ENCODE results near the gene KCNK13. TPM values are rescaled to one million over a fixed set of nuclear protein-coding genes. Genes with fewer than 3 reads are reported as not detected.

Gene KCNK13
- total RNA-seq, 1 donor from 2014 or later = not detected

DNA sequence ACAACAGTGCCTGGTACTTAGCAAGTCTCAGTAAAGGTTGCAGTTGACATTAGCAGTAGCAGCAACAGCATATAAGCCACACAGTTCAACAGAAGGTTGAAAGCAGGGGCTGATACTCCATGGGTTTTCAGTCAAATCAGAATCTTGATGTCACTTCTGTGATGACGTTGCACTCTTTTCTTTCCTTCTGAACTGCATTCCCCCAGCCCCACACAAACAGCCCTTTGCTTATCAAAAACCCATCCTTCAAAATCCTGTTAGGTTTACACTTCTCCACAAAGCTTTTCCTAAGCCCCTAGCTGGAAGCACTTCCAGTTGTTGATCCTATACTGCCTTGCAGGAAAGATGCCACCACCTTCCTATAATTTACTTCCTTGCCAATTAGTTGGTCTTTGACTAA, 34.0 kb upstream of the KCNK13 start:
- peaks cover 5% of the 10 kb centered on the region for H3K9me3 Mint-ChIP-seq
- no peaks in the 10 kb centered on the region for H3K27me3 Mint-ChIP-seq (ENCODE audit: low read depth)
- TF ChIP-seq, protein P1, sequence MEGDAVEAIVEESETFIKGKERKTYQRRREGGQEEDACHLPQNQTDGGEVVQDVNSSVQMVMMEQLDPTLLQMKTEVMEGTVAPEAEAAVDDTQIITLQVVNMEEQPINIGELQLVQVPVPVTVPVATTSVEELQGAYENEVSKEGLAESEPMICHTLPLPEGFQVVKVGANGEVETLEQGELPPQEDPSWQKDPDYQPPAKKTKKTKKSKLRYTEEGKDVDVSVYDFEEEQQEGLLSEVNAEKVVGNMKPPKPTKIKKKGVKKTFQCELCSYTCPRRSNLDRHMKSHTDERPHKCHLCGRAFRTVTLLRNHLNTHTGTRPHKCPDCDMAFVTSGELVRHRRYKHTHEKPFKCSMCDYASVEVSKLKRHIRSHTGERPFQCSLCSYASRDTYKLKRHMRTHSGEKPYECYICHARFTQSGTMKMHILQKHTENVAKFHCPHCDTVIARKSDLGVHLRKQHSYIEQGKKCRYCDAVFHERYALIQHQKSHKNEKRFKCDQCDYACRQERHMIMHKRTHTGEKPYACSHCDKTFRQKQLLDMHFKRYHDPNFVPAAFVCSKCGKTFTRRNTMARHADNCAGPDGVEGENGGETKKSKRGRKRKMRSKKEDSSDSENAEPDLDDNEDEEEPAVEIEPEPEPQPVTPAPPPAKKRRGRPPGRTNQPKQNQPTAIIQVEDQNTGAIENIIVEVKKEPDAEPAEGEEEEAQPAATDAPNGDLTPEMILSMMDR (IDR thresholded peaks at IDR 0.05; ENCODE audit: unreplicated experiment) = no peak
- H3K27ac Mint-ChIP-seq = no peak overlapping the region
- H3K4me1 Mint-ChIP-seq = no peaks in the 10 kb centered on the region
- peaks cover 28% of the 10 kb centered on the region for H3K36me3 Mint-ChIP-seq
- no peak overlapping the region for H3K4me3 Mint-ChIP-seq
- DNase-seq (ENCODE audit: low spot score in 2 of 2, unreplicated experiment in 2 of 2) = no peak

DNA sequence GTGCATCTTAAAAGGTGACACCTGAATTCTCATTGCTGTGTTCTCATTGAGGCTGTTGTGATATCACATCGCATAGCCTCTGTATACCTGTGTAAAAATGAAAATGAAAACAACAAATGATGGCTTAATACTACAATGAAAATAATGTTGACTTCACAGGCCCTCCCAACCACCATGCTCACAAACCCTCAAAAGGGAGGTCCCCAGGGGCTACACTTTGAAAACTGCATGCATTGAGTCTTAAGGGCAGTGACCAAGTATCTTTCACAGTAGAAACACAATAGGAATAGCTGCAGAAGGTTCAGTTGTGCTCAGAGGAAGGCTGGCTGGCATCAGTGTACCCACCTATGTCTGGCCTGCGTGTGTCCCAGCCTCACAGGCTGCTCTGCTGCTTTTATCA, 27.6 kb upstream of the KCNK13 start:
- Mint-ChIP-seq H3K27ac (no peak overlapping the region), H3K36me3 (peaks cover 45% of the 10 kb centered on the region), H3K4me3 (no peak overlapping the region), H3K4me1 (no peaks in the 10 kb centered on the region), H3K27me3 (ENCODE audit: low read depth) (no peaks in the 10 kb centered on the region), H3K9me3 (peaks cover 9% of the 10 kb centered on the region)
- DNase-seq (ENCODE audit: low spot score in 2 of 2, unreplicated experiment in 2 of 2) = no peak
- TF ChIP-seq, protein P1 (IDR thresholded peaks at IDR 0.05; ENCODE audit: unreplicated experiment) = no peak

DNA sequence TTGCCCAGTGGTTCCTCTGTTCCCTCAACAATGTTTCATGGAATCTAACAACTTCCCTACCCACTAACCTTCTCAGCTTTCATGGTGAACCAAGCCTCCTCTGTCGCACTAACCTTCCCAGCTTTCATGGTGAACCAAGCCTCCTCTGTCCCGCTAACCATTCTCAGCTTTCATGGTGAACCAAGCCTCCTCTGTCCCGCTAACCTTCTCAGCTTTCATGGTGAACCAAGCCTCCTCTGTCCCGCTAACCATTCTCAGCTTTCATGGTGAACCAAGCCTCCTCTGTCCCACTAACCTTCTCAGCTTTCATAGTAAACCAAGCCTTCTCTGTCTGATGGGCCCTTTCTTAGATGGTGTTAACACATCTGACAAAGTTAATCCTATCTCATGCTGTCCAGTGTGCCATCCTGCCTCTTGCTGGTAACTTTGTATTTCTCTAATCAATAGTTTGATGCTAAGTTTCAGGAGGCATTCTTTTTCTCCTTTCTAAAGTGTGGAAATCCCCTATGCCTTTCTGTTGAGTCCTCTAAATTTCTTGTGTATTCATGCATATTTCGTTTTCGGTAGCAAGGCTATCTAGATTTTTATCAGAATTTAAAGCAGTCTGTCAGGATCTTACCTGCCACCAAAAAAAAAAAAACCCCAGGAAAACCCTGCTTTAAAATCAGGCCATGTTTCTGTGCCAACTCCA, 26.8 kb upstream of the KCNK13 start:
- H3K27me3 Mint-ChIP-seq (ENCODE audit: low read depth) = no peaks in the 10 kb centered on the region
- no peak overlapping the region for H3K4me3 Mint-ChIP-seq
- peaks cover 45% of the 10 kb centered on the region for H3K36me3 Mint-ChIP-seq
- DNase-seq (ENCODE audit: low spot score in 2 of 2, unreplicated experiment in 2 of 2) = no peak
- TF ChIP-seq, protein P1 (IDR thresholded peaks at IDR 0.05; ENCODE audit: unreplicated experiment) = no peak
- H3K4me1 Mint-ChIP-seq = no peaks in the 10 kb centered on the region
- H3K27ac Mint-ChIP-seq = no peak overlapping the region
- peaks cover 9% of the 10 kb centered on the region for H3K9me3 Mint-ChIP-seq

DNA sequence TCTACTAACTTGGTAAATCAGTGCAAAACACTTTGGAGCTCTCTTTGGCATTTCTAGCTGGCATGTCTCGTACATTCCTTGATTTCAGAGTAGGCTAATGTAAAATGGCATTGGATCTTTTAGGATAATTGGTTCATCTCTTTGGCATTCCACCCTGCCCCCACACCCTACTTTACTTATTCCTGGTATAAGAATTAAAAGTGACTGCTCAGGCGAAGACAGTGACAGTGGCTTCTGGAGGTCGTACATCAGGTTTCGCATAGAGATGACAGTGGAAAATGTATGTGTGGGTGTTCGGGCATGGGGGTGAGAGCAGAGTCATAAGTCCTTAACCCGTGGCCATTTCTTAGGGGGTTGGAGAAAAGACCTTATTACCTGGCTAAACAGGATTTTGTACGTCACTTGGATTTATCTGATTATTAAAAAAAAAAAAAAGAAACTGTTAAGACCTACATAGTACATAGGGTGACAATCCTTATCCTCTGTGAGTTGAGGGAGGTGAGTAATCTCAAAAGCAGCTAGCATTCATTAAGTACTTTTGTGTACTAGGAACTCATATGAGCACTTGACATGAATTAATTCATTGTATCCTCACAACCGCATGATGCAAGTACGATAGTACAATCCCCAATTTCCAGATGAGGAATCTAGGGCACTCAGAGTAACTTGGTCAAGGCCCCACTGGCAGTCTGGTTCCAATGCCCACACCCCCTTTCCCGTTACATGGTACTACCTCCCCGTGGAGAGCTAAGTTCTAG, 22.4 kb upstream of the KCNK13 start:
- Mint-ChIP-seq H3K4me1 (no peaks in the 10 kb centered on the region), H3K36me3 (peaks cover 27% of the 10 kb centered on the region), H3K27ac (no peak overlapping the region), H3K27me3 (ENCODE audit: low read depth) (no peaks in the 10 kb centered on the region), H3K9me3 (peaks cover 4% of the 10 kb centered on the region), H3K4me3 (no peak overlapping the region)
- no peak for DNase-seq (ENCODE audit: low spot score in 2 of 2, unreplicated experiment in 2 of 2)
- TF ChIP-seq, protein P1 (IDR thresholded peaks at IDR 0.05; ENCODE audit: unreplicated experiment) = no peak

DNA sequence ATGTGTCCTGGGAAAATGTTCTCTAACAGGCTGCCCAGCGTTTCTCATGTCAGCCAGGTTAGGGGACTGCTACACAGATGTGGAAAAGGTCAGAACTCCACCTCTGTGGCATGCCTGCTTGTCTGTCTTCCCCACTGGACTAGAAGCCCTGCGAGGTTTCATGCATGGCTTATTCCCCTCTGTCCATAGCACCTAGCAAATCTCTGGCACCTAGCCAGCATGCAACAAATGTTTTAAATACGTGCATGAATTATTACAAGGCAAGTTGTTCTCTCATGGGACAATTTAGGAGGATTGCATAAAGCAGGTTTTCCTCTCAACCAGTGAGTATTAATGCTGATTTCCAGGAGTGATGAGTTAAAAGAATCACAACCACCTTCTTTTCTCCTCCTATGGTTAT, 21.4 kb upstream of the KCNK13 start:
- H3K4me3 Mint-ChIP-seq = no peak overlapping the region
- no peak for DNase-seq (ENCODE audit: low spot score in 2 of 2, unreplicated experiment in 2 of 2)
- H3K36me3 Mint-ChIP-seq = peaks cover 20% of the 10 kb centered on the region
- TF ChIP-seq, protein P1 (IDR thresholded peaks at IDR 0.05; ENCODE audit: unreplicated experiment) = no peak
- H3K9me3 Mint-ChIP-seq = peaks cover 4% of the 10 kb centered on the region
- H3K27me3 Mint-ChIP-seq (ENCODE audit: low read depth) = no peaks in the 10 kb centered on the region
- H3K27ac Mint-ChIP-seq = no peak overlapping the region
- H3K4me1 Mint-ChIP-seq = no peaks in the 10 kb centered on the region

Measured in mesothelial cell of epicardium (in vitro differentiated cells).